GM23338 (cell line): ENCODE results near the gene CEACAM3. TPM values are rescaled to one million over a fixed set of nuclear protein-coding genes. Genes with fewer than 3 reads are reported as not detected.

Experiments used
- ATAC-seq: fragments of 200-7000 bp; cut with Tn5 transposase; 3 replicates; pipeline ENCODE4 v1.9.1; 2020
- DNase-seq: peaks from one replicate; pipeline ENCODE4 v3.0.0-alpha.2; 2015; ENCODE audit warnings: low spot score
- H2AFZ ChIP-seq: fragments of 200-600 bp; sonication (generic); 2 replicates; pipeline ENCODE4 v1.8.0; 2016; ENCODE audit warnings: antibody characterized with exemption, mild to moderate bottlenecking, moderate library complexity
- H3F3A ChIP-seq: fragments of 200-600 bp; sonication (generic); replicated peaks from 2 replicates; pipeline ENCODE4 v1.8.0; 2017; ENCODE audit warnings: antibody characterized with exemption, mixed run types, low read depth
- H3K27ac ChIP-seq: fragments of 200-600 bp; sonication (generic); 2 replicates; pipeline ENCODE4 v1.6.1; 2016; ENCODE audit warnings: low read depth
- H3K27me3 ChIP-seq: fragments of 200-600 bp; sonication (generic); 2 replicates; pipeline ENCODE4 v1.8.0; 2016; ENCODE audit warnings: mild to moderate bottlenecking, mixed run types, moderate library complexity; ENCODE audit not compliant: insufficient read depth
- H3K36me3 ChIP-seq: fragments of 200-600 bp; sonication (generic); 2 replicates; pipeline ENCODE4 v1.8.0; 2016; ENCODE audit warnings: mild to moderate bottlenecking; ENCODE audit not compliant: insufficient read depth
- H3K4me1 ChIP-seq: fragments of 200-600 bp; sonication (generic); 2 replicates; pipeline ENCODE4 v1.8.0; 2016; ENCODE audit warnings: mild to moderate bottlenecking, moderate library complexity; ENCODE audit not compliant: insufficient read depth
- H3K4me2 ChIP-seq: fragments of 200-600 bp; sonication (generic); 2 replicates; pipeline ENCODE4 v1.7.1; 2017; ENCODE audit warnings: mixed run types
- H3K4me3 ChIP-seq: fragments of 200-600 bp; sonication (generic); 2 replicates; pipeline ENCODE4 v1.6.1; 2016; ENCODE audit warnings: mixed run types
- H3K79me2 ChIP-seq: fragments of 200-600 bp; sonication (generic); replicated peaks from 2 replicates; pipeline ENCODE4 v1.8.0; 2017; ENCODE audit warnings: mild to moderate bottlenecking; ENCODE audit not compliant: insufficient read depth
- H3K9me2 ChIP-seq: fragments of 200-600 bp; sonication (generic); 2 replicates; pipeline ENCODE4 v1.8.0; 2017; ENCODE audit not compliant: insufficient read depth
- H4K20me1 ChIP-seq: fragments of 200-600 bp; sonication (generic); replicated peaks from 2 replicates; pipeline ENCODE4 v1.8.0; 2017; ENCODE audit warnings: mild to moderate bottlenecking; ENCODE audit not compliant: insufficient read depth
- H3K27ac Mint-ChIP-seq: 2 replicates; pipeline ENCODE4 v1.8.0; 2020; ENCODE audit warnings: inconsistent platforms, mild to moderate bottlenecking, moderate library complexity, mixed read lengths
- H3K27me3 Mint-ChIP-seq: 3 replicates; pipeline ENCODE4 v1.8.0; 2022; ENCODE audit warnings: low read depth, mild to moderate bottlenecking, moderate library complexity, mixed read lengths, inconsistent platforms; ENCODE audit not compliant: insufficient read depth, poor library complexity
- H3K36me3 Mint-ChIP-seq: 3 replicates; pipeline ENCODE4 v1.8.0; 2021; ENCODE audit warnings: low read depth, mild to moderate bottlenecking, inconsistent platforms, moderate library complexity, mixed read lengths
- H3K4me1 Mint-ChIP-seq: 3 replicates; pipeline ENCODE4 v1.8.0; 2020; ENCODE audit warnings: mild to moderate bottlenecking, inconsistent platforms, mixed read lengths
- H3K4me3 Mint-ChIP-seq: 3 replicates; pipeline ENCODE4 v1.8.0; 2021; ENCODE audit warnings: moderate library complexity, mild to moderate bottlenecking, inconsistent platforms, mixed read lengths
- H3K9me3 Mint-ChIP-seq: 3 replicates; pipeline ENCODE4 v1.8.0; 2020; ENCODE audit warnings: moderate library complexity, mild to moderate bottlenecking, inconsistent platforms, mixed read lengths
- CREB1 ChIP-seq: fragments of 250-450 bp; sonication (Bioruptor Pico); IDR thresholded peaks from 2 replicates; pipeline ENCODE4 v1.5.0; 2020; ENCODE audit warnings: low read depth, mild to moderate bottlenecking, moderate library complexity
- EZH2 ChIP-seq: fragments of 200-600 bp; sonication (generic); IDR thresholded peaks from one replicate; pipeline ENCODE4 v1.8.0; 2017; ENCODE audit warnings: antibody characterized with exemption, mild to moderate bottlenecking, low read depth; ENCODE audit not compliant: unreplicated experiment
- EZH2phosphoT487 ChIP-seq: fragments of 200-600 bp; sonication (generic); IDR thresholded peaks from one replicate; pipeline ENCODE4 v1.8.1; 2018; ENCODE audit warnings: antibody characterized with exemption; ENCODE audit not compliant: unreplicated experiment
- NANOG ChIP-seq: IDR thresholded peaks from 2 replicates; pipeline ENCODE4 v1.6.1; 2016; ENCODE audit warnings: antibody characterized with exemption, borderline replicate concordance
- POLR2AphosphoS5 ChIP-seq: IDR thresholded peaks from 2 replicates; pipeline ENCODE4 v1.6.1; 2016; ENCODE audit warnings: antibody characterized with exemption, low read depth
- STAT1 ChIP-seq: IDR thresholded peaks from one replicate; pipeline ENCODE4 v1.6.1; 2016; ENCODE audit warnings: antibody characterized with exemption; ENCODE audit not compliant: unreplicated experiment
- ZNF114 ChIP-seq: fragments of 250-450 bp; sonication (Bioruptor Pico); IDR thresholded peaks from 2 replicates; pipeline ENCODE4 v1.5.0; 2020; ENCODE audit warnings: mild to moderate bottlenecking, moderate library complexity
- ZNF331 ChIP-seq: fragments of 250-450 bp; sonication (Bioruptor Pico); IDR thresholded peaks from 2 replicates; pipeline ENCODE4 v1.5.0; 2020; ENCODE audit warnings: low read depth, mild to moderate bottlenecking, moderate library complexity
- ZNF462 ChIP-seq: fragments of 250-450 bp; sonication (Bioruptor Pico); IDR thresholded peaks from 2 replicates; pipeline ENCODE4 v1.5.0; 2020; ENCODE audit warnings: mild to moderate bottlenecking, moderate library complexity
- polyA plus RNA-seq: library from polyadenylated mRNA; unstranded; fragments of >200 nt; fragmentation: Nextera tagmentation; extraction: Ambion mirVana; gene quantifications from 2 replicates; pipeline ENCODE4 v1.2.1, GENCODE V29; 2016
- total RNA-seq: library from RNA; depleted of rRNA; stranded (reverse); fragments of >200 nt; shearing (Covaris generic); gene quantifications from 2 replicates; pipeline ENCODE4 v1.2.3, GENCODE V29; 2014
- TF ChIP-seq, protein P1 (sequence below), 2 experiments: fragments of 200-600 bp in 1 of 2; sonication (generic) in 1 of 2; conservative IDR thresholded peaks; 2 replicates each; pipeline versions ENCODE4 v1.5.1 to v1.6.1; 2016 to 2017; ENCODE audit warnings: antibody characterized with exemption in 2 of 2, low read depth in 2 of 2, mild to moderate bottlenecking in 2 of 2, moderate library complexity in 1 of 2
- TF ChIP-seq, protein P2 (sequence below): IDR thresholded peaks from one replicate; pipeline ENCODE4 v1.6.1; 2018; ENCODE audit warnings: antibody characterized with exemption; ENCODE audit not compliant: unreplicated experiment

The CEACAM3 gene
- total and polyA plus RNA-seq, 2 experiments from 2014 or later = not detected

GRCh38 chr19:41853344-41853743, 57.0 kb downstream of the CEACAM3 start:
- H4K20me1 ChIP-seq = no peaks in the 10 kb centered on the region
- H3F3A ChIP-seq = no peaks in the 10 kb centered on the region
- TF ChIP-seq ZNF114 (CRISPR knock-in tag) = no peak
- TF ChIP-seq POLR2AphosphoS5 = no peak
- TF ChIP-seq EZH2 = no peak
- no peak for TF ChIP-seq NANOG
- TF ChIP-seq, protein P1, sequence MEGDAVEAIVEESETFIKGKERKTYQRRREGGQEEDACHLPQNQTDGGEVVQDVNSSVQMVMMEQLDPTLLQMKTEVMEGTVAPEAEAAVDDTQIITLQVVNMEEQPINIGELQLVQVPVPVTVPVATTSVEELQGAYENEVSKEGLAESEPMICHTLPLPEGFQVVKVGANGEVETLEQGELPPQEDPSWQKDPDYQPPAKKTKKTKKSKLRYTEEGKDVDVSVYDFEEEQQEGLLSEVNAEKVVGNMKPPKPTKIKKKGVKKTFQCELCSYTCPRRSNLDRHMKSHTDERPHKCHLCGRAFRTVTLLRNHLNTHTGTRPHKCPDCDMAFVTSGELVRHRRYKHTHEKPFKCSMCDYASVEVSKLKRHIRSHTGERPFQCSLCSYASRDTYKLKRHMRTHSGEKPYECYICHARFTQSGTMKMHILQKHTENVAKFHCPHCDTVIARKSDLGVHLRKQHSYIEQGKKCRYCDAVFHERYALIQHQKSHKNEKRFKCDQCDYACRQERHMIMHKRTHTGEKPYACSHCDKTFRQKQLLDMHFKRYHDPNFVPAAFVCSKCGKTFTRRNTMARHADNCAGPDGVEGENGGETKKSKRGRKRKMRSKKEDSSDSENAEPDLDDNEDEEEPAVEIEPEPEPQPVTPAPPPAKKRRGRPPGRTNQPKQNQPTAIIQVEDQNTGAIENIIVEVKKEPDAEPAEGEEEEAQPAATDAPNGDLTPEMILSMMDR (conservative IDR thresholded peaks at IDR 0.05; ENCODE audit: low read depth in 2 of 2) = no peak
- H3K4me1 ChIP-seq = peaks cover 12% of the 10 kb centered on the region; the same call in 1 of the 2 replicates
- no peak overlapping the region for H3K27ac ChIP-seq
- H3K4me1 Mint-ChIP-seq = peaks cover 12% of the 10 kb centered on the region
- ATAC-seq (no peak), DNase-seq (no peak)
- no peaks in the 10 kb centered on the region for H3K9me3 Mint-ChIP-seq
- no peaks in the 10 kb centered on the region for H3K79me2 ChIP-seq
- no peaks in the 10 kb centered on the region for H3K36me3 Mint-ChIP-seq
- H3K27me3 Mint-ChIP-seq = peaks cover 10% of the 10 kb centered on the region
- H3K9me2 ChIP-seq = no peaks in the 10 kb centered on the region
- no peak overlapping the region for H3K4me2 ChIP-seq
- H3K36me3 ChIP-seq = no peaks in the 10 kb centered on the region
- no peak overlapping the region for H3K27ac Mint-ChIP-seq
- H3K4me3 ChIP-seq = no peak overlapping the region
- no peaks in the 10 kb centered on the region for H3K27me3 ChIP-seq
- no peak overlapping the region for H2AFZ ChIP-seq
- no peak overlapping the region for H3K4me3 Mint-ChIP-seq

GRCh38 chr19:41853768-41854167, 57.4 kb downstream of the CEACAM3 start:
- Histone ChIP-seq H3K4me1 (peaks cover 12% of the 10 kb centered on the region; the same call in 1 of the 2 replicates), H3K27me3 (no peaks in the 10 kb centered on the region), H3K27ac (no peak overlapping the region), H3F3A (no peaks in the 10 kb centered on the region), H3K9me2 (no peaks in the 10 kb centered on the region), H2AFZ (no peak overlapping the region), H3K4me3 (no peak overlapping the region), H3K4me2 (no peak overlapping the region), H3K79me2 (no peaks in the 10 kb centered on the region), H4K20me1 (no peaks in the 10 kb centered on the region), H3K36me3 (no peaks in the 10 kb centered on the region)
- peaks cover 12% of the 10 kb centered on the region for H3K4me1 Mint-ChIP-seq
- H3K4me3 Mint-ChIP-seq = no peak overlapping the region
- H3K27me3 Mint-ChIP-seq = peaks cover 10% of the 10 kb centered on the region
- no peak for DNase-seq
- H3K36me3 Mint-ChIP-seq = no peaks in the 10 kb centered on the region
- H3K27ac Mint-ChIP-seq = no peak overlapping the region
- ATAC-seq = no peak
- no peaks in the 10 kb centered on the region for H3K9me3 Mint-ChIP-seq
- no peak for TF ChIP-seq POLR2AphosphoS5
- TF ChIP-seq STAT1 = no peak
- TF ChIP-seq, protein P2, sequence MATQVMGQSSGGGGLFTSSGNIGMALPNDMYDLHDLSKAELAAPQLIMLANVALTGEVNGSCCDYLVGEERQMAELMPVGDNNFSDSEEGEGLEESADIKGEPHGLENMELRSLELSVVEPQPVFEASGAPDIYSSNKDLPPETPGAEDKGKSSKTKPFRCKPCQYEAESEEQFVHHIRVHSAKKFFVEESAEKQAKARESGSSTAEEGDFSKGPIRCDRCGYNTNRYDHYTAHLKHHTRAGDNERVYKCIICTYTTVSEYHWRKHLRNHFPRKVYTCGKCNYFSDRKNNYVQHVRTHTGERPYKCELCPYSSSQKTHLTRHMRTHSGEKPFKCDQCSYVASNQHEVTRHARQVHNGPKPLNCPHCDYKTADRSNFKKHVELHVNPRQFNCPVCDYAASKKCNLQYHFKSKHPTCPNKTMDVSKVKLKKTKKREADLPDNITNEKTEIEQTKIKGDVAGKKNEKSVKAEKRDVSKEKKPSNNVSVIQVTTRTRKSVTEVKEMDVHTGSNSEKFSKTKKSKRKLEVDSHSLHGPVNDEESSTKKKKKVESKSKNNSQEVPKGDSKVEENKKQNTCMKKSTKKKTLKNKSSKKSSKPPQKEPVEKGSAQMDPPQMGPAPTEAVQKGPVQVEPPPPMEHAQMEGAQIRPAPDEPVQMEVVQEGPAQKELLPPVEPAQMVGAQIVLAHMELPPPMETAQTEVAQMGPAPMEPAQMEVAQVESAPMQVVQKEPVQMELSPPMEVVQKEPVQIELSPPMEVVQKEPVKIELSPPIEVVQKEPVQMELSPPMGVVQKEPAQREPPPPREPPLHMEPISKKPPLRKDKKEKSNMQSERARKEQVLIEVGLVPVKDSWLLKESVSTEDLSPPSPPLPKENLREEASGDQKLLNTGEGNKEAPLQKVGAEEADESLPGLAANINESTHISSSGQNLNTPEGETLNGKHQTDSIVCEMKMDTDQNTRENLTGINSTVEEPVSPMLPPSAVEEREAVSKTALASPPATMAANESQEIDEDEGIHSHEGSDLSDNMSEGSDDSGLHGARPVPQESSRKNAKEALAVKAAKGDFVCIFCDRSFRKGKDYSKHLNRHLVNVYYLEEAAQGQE = no peak
- TF ChIP-seq ZNF462 (CRISPR knock-in tag) = no peak
- no peak for TF ChIP-seq CREB1 (CRISPR knock-in tag)
- no peak for TF ChIP-seq NANOG
- no peak for TF ChIP-seq ZNF331
- no peak for TF ChIP-seq EZH2phosphoT487
